Activated naive CD4-positive, alpha-beta T cell treated with anti-CD3 and anti-CD28 coated beads, Interleukin-2, amount 50 U/mL, for 16 hours (primary cell): ENCODE results near the gene SMARCB1.
"Not testable (repeated sequence)": the region's sequence is repeated elsewhere in the genome, so short reads cannot be mapped to it uniquely, and the experiment has no call there.

Experiments used
- DNase-seq: peaks from one replicate; pipeline ENCODE4 v3.0.0-alpha.2; 2020

SMARCB1 gene

GRCh38 chr22:23847991-23848864, 61.5 kb downstream of the SMARCB1 start:
- no peak for DNase-seq

GRCh38 chr22:23849009-23850006, 62.5 kb downstream of the SMARCB1 start:
- DNase-seq = peak; percentile 86

- DNase-seq = no peak
Observed at GRCh38 chr22:23850136-23850611, 63.4 kb downstream of the SMARCB1 start.

- no peak for DNase-seq
Observed at GRCh38 chr22:23856721-23857605, 70.2 kb downstream of the SMARCB1 start.

- DNase-seq = peak; percentile 92
Observed at GRCh38 chr22:23857606-23858483, 71.1 kb downstream of the SMARCB1 start, which contains the start of gene SLC2A11. Gene SLC2A11, plus strand, starts transcription at chr22:23857875. Its CDS starts 125 bp downstream, at chr22:23858000.

GRCh38 chr22:23858484-23858815, 71.7 kb downstream of the SMARCB1 start:
- DNase-seq = no peak

- DNase-seq = no peak
Observed at GRCh38 chr22:23859201-23859600, 72.4 kb downstream of the SMARCB1 start.

- DNase-seq = not testable (repeated sequence)
Observed at GRCh38 chr22:23860187-23860586, 73.4 kb downstream of the SMARCB1 start.

- no peak for DNase-seq
Observed at GRCh38 chr22:23862103-23862502, 75.3 kb downstream of the SMARCB1 start.

GRCh38 chr22:23864499-23865154, 77.9 kb downstream of the SMARCB1 start:
- DNase-seq = not testable (repeated sequence)

- DNase-seq = no peak
Observed at GRCh38 chr22:23868580-23868979, 81.8 kb downstream of the SMARCB1 start.

- DNase-seq = no peak
Observed at GRCh38 chr22:23874871-23875270, 88.1 kb downstream of the SMARCB1 start.

- DNase-seq = no peak
Observed at GRCh38 chr22:23875801-23876200, 89.0 kb downstream of the SMARCB1 start.

- DNase-seq = no peak
Observed at GRCh38 chr22:23877566-23877965, 90.8 kb downstream of the SMARCB1 start.

GRCh38 chr22:23878219-23878618, 91.5 kb downstream of the SMARCB1 start:
- no peak for DNase-seq

GRCh38 chr22:23882370-23882769, 95.6 kb downstream of the SMARCB1 start:
- DNase-seq = no peak

GRCh38 chr22:23883658-23884057, 96.9 kb downstream of the SMARCB1 start:
- DNase-seq = no peak

GRCh38 chr22:23884140-23884539, 97.4 kb downstream of the SMARCB1 start:
- no peak for DNase-seq
